ENCODE measurements around the gene BARHL2.

BARHL2 gene

DNA sequence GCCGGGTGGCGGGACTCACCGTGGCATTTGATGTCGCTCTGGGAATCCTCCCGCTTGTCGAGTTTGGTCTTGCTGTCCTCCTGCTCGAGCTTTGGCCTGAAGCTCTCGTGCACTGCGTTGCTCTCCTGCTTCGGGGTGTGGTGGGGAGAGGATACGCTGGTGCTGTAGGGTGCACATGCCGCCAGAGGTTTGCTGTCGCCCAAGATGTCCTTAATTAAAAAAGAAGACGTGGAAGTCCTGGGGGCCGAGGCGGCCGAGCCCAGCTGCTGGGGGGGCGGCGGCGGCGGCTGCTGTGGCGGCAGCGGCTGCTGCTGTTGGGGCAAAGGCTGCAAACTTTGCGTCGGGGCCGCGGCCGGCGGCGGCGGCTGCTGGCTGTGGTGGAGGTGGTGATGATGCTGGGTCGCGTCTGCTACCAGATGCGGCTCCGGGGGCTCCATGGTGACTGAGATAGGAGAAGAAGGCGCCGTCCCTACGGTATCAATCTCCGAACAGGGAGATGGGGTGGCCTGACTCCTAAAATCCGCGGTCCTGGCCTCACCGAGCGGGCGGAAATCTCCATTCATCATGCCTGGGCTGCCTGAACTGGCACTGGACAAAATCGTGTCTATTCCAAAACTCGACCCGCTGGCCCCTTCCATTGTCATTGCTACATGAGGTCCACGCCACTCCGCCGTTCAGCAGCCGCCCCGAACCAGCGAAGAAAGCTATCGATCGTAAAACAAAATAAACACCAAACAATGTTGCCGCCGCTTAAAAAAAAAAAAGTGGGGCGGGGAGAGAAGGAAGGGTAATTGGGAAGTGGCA is at the start of gene BARHL2:
Gene BARHL2, minus strand, starts transcription at position 751 of the 804 bp plus-strand sequence. Its CDS starts 107 bp downstream, at position 644.
- DNase-seq: no peak

DNA sequence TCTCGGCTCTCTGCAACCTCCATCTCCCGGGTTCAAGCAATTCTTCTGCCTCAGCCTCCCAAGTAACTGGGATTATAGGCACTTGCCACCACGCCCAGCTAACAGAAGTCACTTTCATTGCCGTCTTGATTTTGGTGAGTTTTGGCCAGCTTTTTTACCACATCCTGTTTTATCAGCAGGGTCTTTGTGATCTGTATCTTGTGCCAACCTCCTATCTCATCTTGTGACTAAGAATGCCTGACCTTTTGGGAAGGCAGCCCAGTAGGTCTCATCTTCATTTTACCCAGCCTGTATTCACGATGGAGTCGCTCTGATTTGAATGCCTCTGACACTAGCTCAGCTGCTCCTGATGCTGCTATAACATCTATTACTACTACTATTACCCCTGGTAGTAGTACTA is 46.8 kb upstream of the BARHL2 start:
- DNase-seq: no peak

DNA sequence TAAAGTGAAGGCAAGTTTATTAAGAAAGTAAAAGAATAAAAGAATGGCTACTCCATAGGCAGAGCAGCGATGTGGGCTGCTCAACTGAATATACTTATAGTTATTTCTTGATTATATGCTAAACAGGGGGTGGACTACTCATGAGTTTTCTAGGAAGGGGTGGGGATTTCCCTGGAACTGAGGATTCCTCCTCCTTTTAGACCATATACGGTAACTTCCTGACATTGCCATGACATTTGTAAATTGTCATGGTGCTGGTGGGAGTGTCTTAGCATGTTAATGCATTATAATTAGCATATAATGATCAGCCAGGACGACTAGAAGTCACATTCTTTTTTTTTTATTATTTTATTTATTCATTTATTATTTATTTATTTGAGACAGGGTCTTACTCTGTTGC is 46.4 kb upstream of the BARHL2 start:
- no peak for DNase-seq

DNA sequence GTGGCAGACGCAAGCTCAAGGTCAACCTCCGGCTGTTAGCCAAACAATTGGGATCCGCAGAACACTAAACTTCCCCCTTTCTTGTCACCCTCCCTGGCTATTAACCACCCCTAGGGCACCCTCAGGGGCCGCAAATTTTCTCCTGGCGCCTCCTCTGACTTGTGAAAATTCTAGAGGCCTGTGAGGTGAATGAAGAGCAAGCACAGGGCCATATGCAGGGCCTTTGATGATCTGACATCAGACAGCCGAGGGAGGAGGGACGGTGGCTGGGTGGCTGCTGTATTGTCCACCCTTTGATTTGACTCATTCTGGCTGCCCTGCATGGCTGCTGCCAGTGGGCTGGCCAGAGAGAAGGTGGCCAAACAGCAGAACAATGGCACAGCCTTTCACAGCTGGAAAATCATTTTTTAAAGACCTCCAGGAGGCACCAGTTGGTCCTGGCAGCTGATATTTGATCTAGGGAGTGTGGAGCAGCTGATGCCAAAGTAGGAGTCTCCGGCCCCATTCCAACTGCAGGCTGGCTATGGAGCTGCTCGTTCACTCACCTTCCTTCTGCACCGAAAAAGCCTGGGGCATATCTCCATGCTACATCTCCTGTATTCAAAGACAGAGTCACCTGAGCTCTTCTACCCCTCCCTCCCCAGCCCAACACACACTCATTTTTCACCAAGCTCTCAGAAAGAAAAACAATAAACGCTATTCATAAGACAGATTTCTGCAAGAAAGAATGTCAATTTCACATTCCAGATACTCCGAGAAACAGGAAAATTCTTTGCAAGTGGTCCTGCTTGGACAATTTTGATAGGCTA is 44.9 kb upstream of the BARHL2 start:
- no peak for DNase-seq

DNA sequence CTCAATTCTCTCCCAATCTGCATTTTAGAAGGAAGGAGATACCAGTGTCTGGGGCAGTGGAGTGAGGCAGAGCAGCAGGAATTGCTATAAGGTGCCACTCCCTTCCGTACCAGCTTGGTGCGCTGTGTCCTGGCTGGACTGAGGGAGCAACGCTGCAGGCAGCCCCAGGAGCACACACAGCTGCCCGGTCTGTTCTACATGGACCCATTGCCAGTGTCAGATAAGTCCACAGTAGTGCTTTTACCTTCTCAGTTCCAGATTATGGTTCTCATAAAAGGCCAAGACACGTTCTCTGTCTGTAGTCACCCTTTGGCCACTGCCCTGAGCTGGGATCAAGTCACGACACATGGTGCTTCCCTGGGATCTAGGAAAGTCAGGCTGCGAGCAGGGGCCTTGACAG is 44.1 kb upstream of the BARHL2 start:
- DNase-seq: no peak

DNA sequence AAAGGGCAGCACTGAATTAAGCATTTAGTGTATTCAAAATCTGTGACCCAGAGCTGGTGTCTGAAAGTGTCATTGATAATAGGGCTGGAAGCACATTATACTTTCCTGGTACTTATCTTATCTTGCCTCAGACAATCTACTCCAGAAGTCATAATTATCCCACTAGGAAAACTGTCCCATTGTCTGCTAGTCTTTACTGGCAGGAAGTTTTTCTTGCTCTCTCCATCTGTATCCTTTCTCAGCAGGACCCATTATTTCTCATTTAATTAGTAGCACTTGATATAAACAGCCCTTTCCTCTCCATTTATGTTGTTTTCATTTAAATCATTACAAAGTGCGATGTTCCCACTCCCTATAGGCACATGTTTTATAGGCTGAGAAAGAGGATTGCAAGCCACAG is 36.5 kb upstream of the BARHL2 start:
- no peak for DNase-seq

DNA sequence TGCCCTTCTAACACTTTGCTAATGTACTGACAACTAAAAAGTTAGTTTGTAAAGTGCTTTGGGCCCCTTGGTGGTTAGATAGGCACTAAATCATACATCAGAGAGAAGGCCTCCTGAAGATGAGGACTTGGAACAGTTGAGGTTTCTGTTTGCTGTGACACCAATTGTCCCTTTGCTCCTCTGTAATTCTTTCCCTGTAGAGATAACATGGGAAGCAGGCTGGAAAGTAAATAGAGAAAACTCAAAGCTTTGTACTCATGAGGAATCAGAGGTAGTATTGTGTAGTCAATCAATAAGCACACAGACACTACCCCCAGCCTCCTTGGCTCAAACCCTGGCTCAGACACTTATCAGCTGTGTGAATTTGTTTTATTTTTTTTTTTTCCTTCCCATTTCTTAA is 31.6 kb upstream of the BARHL2 start:
- no peak for DNase-seq

DNA sequence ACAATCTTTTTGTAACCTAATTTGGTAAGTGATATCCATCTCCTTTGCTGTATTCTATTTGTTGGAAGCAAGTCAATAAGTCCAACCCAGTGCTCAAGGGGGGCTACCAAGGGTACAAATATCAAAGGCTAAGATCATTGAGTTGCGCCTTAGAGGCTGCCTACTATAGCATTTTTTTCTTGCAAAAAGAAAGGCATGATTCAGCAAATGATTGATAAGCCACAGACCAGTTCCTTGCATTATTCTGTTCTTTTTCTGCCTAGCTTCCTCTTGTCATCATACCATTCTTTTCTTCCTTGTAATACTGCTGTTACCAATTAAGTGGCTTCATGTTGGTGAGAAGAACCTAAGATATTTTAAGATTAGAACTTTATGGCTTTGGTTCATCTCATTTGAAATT is 29.8 kb upstream of the BARHL2 start:
- DNase-seq: no peak

DNA sequence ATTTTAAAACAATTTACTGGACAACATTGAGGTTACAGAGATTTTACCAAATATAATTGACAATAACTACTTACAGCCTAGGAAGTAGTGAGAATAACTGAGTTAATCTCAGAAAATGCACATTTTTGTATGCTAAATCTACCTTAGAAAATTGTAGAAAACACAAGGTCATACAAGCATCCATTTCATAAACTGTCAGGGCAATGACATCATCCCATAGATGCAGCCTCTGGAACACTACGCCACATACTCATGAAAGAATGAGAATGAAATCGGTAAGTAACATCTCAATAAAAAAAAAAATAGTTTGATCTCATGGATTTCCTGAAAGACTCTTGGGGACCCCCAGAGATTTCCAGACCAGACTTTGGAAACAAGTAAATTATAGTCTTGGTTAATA is 28.9 kb upstream of the BARHL2 start:
- DNase-seq: no peak

DNA sequence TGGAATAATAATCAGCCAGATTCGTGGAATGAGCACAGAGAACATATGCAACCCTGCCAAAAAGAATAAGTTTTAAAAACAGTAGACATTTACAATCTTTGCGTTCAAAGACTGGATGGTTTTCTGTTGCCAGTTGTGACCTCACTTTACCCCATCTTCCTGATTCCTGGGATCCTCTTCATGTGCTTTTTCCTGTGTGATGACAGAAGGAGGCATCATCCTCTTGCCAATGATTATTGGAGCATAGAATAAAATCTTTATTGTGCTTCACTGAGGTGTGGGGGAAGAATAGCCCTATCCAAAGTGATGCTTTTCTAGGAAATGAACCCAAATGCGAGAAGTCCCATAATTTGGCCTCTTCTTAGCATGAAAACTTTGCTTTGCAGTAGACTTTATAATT is 15.0 kb upstream of the BARHL2 start:
- DNase-seq: no peak

DNA sequence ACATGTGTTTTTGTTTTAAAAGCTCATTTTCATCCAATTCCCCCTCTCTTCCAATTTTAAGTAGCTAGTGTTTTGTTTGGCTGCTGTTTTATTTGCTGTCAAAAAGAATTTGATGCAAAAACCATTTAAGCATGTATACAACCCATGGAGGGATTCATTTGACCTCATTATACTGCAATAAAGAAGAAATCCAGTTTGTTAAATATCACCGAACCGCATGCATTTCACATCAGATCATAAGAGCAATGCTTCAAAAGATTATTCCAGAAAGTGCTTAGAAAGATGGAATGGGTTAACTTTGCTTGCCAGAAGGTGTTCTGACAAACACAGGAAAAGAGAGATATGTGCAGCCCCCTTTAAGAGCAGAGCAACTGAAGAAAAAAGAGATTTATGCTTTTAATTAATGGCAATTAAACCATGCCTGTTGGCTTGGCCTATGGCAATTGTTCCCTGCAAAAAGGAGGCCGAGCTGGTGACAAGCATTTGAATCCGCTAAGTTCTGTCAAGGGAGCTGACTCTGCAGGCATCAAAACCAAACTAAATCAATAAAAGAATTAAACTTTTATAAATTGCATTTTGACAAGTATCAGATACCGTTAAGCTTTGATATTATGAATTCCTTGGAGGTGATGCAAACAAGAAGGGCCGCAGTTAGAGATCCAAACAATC is 14.4 kb upstream of the BARHL2 start:
- DNase-seq: no peak

DNA sequence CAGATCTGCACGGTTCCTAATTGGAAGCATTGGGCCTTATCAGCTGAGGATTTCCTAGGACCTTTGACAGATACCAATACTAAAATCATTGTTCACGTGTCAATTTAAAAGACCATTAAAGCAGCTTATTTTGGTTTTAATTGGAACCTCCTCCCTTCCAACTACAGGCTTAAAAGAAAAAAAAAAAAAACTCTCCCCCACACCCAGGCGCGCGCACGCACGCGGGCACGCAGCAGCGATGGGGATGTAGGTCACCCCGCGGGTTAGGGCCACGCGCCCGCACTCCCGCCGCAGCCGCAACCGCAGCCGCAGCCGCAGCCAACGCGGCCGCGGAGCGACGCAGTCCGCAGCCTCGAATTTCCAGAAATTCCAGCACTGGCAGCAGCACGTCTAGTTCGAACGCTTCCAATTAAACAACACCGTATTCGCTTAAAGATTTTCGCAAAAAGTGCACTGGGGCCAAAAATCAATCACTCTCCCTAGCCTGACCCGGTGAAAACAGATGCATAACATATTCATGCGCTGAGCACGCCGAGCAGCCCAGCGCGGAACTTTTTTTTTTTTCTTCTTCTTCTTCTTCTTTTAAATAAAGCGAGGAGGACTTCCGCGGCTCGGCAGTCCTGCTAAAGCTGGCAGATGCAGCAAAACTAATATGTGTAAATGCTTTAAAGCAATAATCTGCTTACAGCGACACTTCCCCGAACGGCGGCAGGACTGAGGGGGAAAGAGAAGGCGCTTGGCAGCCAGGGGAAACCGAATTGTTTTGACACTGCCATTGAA is 13.3 kb upstream of the BARHL2 start:
- no peak for DNase-seq

DNA sequence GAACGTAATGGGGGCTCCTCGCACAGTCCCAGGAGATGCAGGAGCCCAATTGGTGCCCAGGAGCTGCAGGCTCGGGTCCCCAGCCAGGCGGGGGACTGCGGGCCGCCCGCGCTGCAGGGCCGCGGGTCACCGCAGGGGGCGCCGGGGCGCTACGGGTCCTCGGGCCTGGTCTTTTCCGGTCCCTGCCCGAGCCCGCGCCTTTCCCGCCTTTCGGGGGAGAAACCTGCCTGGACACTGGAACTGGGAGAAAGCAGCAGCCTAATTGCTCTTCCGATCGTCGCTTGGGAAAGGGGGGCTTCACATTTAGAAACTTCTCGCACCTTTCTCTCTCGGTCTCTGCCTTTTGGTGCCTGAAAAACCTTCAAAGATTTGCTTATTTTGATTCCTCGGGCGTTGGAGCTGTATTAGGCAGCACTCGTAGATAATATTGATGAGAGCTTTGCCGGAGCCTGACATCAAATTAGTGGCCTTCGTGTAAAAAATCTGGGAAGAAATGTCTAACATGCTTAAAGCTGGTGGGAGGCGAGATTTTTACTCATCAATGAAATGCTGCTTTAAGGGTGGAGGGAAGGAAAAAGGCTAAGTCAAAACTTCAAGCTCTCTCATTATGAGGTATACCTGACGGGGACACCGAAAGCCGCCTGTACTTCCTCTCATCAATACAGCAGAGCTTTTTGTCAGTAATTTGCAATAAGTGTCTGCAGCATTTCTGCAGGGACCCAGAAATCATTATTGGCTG is 12.6 kb upstream of the BARHL2 start:
- DNase-seq: no peak

DNA sequence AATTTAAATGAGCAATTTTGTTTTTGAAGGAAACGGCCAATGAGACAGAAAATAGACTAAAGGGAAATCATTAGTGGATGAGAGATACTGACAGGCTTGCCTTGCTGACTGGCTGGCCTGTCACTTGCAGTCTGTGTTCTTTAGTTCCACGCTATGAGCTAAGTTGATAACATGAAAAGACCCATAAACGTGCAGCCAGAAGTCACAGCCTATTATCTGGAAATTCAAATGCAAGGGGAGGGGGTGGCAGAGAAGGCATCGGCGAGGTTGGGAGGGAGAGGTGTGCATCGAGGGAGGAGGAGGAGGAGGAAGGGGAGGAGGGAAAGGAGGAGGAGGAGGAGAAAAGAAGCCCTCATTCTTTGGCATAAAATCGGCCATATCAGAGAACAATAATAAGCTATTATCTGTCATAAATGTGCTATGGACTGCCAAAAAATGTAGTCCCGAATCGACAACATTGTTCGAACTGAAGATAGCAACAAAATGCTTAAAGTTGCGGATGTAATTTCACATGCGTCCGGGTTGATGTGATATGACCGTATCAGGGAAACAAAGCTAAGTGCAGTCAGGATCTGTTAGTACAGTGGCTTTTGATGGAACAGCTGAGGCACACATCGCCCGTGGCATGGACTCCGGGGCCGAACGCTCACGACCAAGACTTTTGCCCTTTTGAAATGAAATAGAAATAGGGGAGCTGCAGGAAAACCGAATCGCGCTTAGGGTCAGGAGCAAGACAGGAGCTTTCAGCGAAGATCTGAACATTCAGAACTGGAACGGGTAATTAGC is 11.6 kb upstream of the BARHL2 start:
- no peak for DNase-seq

DNA sequence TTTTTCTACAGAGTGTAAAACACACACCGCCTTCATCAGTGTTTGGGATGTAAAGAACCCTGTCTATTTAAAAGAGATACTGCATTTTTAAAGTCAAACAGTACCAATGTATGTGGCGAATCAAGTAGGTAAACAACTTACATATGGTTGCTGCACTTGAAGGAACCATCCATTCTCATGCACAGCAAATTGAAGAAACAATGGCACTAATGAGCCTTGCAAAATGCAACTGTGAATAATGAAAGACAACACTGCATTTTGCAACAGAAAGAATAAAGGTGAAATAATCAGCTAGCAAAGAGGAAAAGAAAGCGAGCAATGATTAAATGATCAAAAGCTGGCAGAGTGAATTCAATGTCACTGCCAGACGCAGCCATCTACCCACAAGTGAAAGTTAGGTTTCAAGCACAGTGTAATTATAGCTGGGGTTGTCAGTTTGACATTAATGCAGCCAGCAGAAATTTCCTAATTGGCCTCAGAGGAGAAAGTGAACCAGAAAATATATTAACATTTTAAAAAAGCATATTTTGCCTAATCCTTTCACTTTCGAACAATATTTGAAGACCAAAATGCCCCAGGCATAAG is 10.9 kb upstream of the BARHL2 start:
- DNase-seq: no peak

DNA sequence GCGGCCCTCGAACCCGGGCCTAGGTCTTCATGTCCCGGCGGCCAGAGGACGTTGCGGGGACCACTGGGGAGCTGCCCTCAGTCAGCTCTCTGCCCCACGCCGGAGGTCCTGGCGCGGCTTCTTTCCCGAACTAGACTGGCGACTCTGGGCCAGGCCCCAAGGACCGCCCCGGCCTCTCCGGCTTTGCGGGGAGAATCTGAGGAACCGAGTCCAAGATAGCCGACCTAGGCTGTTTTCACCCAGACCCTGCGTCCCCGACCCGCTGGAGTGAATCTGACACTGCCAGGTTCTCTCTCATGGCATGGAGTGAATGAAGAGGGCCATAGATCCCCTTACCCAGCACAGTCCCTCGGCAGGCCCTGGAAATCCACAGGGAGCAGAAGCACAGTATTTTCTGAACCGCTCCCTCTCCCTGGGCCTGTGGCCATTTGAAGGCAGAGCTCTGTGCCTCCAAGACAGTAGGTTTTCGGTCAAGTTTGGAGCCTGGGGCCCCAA is 9.9 kb upstream of the BARHL2 start:
- no peak for DNase-seq

DNA sequence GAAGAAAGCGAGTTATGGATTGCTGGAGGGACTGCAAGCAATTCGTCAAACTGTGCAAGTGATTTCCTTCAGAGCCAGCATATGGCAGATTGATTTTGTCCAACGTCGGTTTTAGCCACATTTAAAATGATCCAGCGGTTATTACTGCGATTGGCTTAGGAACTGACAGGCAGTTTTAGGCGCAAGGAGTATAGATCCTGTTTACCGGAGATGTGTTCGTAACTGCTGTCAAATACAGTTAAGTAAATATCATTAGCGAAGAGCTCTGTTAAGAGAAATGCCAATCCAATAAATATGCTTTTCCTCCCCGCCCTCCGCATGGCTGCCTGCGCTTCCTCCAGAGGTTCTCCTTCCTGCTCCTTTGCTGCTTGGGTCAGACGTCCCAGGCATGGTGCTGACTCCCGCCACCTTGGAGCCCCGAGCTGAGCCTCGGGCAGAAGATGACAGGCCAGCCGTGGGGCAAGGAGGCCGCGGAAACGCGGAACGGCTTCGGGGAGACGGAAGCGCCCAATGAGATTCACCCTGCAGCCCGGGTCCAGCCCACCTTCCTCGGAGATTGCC is 9.4 kb upstream of the BARHL2 start:
- DNase-seq: no peak

DNA sequence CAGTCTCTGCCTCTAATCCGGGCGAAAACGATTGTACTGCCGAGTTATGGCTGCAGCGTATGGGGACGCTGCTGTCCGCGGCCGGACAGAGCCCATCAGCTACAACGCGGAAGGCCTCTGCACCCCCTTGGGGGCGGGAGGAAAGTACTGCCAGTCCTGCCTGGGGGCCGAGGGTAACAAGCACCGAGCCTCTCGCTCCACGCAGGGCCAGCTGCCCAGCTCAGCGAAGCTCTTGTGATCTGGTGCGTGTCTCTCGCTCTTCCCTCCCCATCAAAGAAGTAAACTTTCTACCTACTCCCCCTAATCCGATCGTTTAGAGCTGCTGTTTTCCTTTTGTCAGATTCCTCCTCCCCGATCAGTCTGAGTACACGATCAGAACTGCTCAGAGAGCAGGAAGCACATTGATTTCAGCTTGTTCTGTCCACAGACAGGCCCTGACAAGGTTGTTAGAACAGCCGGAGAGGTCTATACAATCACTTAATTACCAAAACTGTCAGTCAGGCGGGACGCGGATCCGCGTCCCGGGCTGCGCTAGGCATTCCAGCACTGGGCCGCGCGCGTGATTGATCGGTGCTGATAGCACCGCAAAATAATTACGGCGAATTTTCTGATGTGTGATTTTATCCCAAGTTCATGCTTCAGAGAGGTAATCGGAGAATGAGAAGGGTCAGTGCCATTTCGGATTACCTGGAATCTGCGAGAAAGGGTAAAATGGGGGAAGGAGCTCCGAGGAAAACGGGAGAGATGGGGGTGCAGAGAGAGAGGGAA is 8.7 kb upstream of the BARHL2 start:
- no peak for DNase-seq

DNA sequence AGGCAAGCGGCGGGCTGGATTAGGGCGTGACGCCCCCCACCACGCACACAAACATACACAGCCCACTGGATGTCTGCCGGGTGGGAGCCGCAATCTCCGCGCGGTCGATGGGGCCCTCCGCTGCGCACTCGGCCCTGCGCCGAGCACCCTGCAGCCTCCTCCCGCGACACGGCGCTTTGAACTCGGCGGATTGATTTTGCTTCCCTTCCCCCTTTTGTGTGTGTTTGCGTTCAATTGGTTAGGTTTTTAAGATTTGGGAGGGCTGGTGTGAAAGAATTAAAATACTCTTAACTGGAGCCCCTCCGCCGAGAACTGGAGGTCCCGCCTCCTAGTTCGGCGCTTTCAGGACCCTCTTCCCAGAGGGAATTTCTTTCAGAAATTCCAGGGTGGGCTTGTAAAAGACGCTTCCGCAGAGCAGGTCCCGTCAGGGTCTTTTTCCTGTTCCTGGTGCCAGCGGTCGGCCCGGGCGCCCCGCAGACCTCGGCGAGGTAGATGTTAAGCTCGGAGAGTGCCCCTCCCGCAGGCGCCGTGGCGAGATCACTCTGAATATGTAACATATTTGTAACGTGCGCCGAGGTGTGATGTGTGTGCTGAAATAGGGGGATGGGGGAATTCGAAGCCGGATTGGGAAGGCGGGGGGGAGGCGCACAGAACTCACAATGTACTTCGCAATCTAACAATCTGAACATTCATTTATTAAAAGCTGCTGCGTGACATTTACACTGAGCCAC is 8.0 kb upstream of the BARHL2 start:
- no peak for DNase-seq
